ENCODE results near the gene GABBR2. TPM values are rescaled to one million over a fixed set of nuclear protein-coding genes. Genes with fewer than 3 reads are reported as not detected.

GABBR2 gene
- total and polyA plus RNA-seq, 9 of the 15 experiments (the other 6 are each of a cell fraction or from before 2014, with no cell fraction given): 0.15 to 1.9 (median 0.32) TPM

- TF ChIP-seq ADNP (tag; IDR thresholded peaks at IDR 0.05): no peak
- no peak for TF ChIP-seq MTA3 (IDR thresholded peaks at IDR 0.05; ENCODE audit: borderline replicate concordance)
- TF ChIP-seq FOXP1 (CRISPR knock-in tag; IDR thresholded peaks at IDR 0.05): no peak
- TF ChIP-seq FOXK2 (conservative IDR thresholded peaks at IDR 0.05 in 1 of 2, IDR thresholded peaks at IDR 0.05 in 1 of 2; ENCODE audit: low read depth in 2 of 2): no peak
- TF ChIP-seq KDM1A (IDR thresholded peaks at IDR 0.05): no peak
- TF ChIP-seq ZNF23 (CRISPR knock-in tag; IDR thresholded peaks at IDR 0.05): no peak
Observed at GRCh38 chr9:98639133-98639532, 69.6 kb downstream of the GABBR2 start (continued).

DNA sequence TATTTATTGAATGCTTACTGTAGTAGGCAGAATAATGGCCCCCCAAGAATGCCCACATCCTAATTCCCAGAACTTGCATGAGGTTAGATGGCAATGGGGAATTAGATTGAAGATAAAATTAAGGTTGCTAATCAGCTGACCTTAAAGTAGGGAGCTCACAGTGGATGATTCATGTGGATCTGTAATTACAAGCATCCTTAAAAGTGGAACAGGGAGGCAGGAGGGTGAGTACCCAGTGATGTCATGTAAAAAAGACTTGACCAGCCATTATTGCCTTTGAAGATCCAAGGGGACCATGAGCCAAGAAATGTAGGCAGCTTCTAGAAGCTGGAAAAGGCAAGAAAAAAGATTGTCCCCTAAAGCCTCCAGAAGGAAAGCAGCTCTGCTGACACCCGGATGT, 71.4 kb downstream of the GABBR2 start:
- no peak overlapping the region for H3K4me3 ChIP-seq
- H3K4me2 ChIP-seq (ENCODE audit: insufficient read depth, low read length): no peak overlapping the region
- H3K79me2 ChIP-seq (ENCODE audit: control insufficient read depth, insufficient read depth, low read length): no peaks in the 10 kb centered on the region
- ChIA-PET CTCF (ENCODE audit: low intra/inter-chr PET ratio) (no interaction called here), POLR2A (interaction anchor here (1.4 kb wide), 1 partner anchor 10 kb away, joined by 6 read pairs; no protein-coding TSS in a partner anchor)
- no peak overlapping the region for H3K9ac ChIP-seq (ENCODE audit: insufficient read depth in 1 of 2, low read depth in 2 of 2, low read length in 2 of 2)
- H4K20me1 ChIP-seq (replicated peaks; ENCODE audit: control insufficient read depth, insufficient read depth, low read length): no peaks in the 10 kb centered on the region
- H2AFZ ChIP-seq (ENCODE audit: low read depth, low read length): no peak overlapping the region
- no peaks in the 10 kb centered on the region for H3K36me3 ChIP-seq (ENCODE audit: control insufficient read depth, insufficient read depth, low read length)
- H3K27me3 ChIP-seq (ENCODE audit: control insufficient read depth in 2 of 2, insufficient read depth in 2 of 2, low read length in 2 of 2): peaks cover 3 to 13% of the 10 kb centered on the region in 2 experiments; a peak in 3 of 5 replicates
- H3K4me1 ChIP-seq (replicated peaks in 1 of 2; ENCODE audit: control insufficient read depth in 2 of 2, insufficient read depth in 2 of 2, low read length in 2 of 2): peaks cover 0 to 12% of the 10 kb centered on the region in 2 experiments; a peak in 3 of 5 replicates
- no TSS peak for BruUV-seq (replicated peaks)
- no peaks in the 10 kb centered on the region for H3K9me1 ChIP-seq (ENCODE audit: control insufficient read depth, insufficient read depth, low read length)
- FAIRE-seq (no peak), ATAC-seq (no peak), DNase-seq (ENCODE audit: extremely low read depth in 1 of 4, low spot score in 3 of 4) (no peak)
- H3K9me3 ChIP-seq (replicated peaks; ENCODE audit: control insufficient read depth, insufficient read depth, low read depth, low read length): no peaks in the 10 kb centered on the region
- TF ChIP-seq ZNF75A (CRISPR knock-in tag; IDR thresholded peaks at IDR 0.05): no peak
- TF ChIP-seq FOXM1 (IDR thresholded peaks at IDR 0.05; ENCODE audit: low read depth): no peak
- TF ChIP-seq FOXM1 (CRISPR knock-in tag; IDR thresholded peaks at IDR 0.05; ENCODE audit: low read depth): no peak
- TF ChIP-seq, protein P1, sequence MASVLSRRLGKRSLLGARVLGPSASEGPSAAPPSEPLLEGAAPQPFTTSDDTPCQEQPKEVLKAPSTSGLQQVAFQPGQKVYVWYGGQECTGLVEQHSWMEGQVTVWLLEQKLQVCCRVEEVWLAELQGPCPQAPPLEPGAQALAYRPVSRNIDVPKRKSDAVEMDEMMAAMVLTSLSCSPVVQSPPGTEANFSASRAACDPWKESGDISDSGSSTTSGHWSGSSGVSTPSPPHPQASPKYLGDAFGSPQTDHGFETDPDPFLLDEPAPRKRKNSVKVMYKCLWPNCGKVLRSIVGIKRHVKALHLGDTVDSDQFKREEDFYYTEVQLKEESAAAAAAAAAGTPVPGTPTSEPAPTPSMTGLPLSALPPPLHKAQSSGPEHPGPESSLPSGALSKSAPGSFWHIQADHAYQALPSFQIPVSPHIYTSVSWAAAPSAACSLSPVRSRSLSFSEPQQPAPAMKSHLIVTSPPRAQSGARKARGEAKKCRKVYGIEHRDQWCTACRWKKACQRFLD (CRISPR knock-in tag; IDR thresholded peaks at IDR 0.05): no peak
- no peak for TF ChIP-seq THAP12 (CRISPR knock-in tag; IDR thresholded peaks at IDR 0.05)
- WGBS (ENCODE audit: insufficient coverage, low coverage, missing lambda C conversion rate): 0% methylated on average over 1 of the region's 1 CpG
- no peak overlapping the region for H3K27ac ChIP-seq (ENCODE audit: extremely low read depth, low read depth, low read length)
- in situ Hi-C loops (cut with MboI) (no loop called here), intact Hi-C loops (cut with micrococcal nuclease) (no loop called here)

All from K562 (cell line).